ENCODE measurements around the gene CAMSAP1. TPM values are rescaled to one million over a fixed set of nuclear protein-coding genes. Genes with fewer than 3 reads are reported as not detected.

CAMSAP1 gene
- total RNA-seq, 1 donor from 2014 or later = 31.3 TPM

DNA sequence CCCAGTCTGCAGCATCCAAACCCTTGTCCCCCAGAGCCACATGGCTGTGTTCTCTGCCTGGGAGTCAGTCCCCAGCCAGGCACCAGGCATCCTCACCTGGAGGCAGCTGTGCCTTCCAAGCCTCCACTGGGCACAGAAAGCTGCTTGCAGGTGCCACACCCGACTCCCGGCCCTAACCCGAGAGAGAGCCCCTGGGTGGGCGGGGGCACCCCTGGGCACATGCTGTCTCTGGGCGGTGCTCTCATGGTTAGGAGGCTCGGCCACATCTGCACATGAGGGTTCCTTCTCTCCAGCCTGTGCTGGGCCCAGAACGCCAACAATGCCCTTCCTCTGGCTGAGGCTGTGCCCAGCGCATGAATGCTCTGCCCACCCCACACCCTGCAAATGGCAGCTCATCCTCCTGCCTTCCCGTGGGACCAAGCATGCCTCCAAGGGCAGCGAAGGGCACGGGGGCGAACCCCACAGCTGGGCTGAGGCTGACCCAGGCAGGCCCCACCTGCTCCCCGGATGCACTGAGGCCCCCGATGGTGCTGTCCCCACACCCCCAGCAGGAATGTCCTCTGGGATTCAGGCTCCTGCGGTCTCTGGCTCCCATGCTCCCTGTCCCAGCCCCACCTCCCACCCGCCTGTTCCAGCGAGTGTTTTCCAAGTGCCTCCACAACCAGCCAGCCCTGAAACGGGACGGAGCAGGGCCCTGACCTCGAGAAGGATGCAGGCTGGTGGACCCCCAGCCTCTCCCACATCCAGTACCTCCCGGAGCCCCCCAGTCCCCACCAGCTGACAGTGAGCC is 22.5 kb upstream of the CAMSAP1 start:
- Histone ChIP-seq H3K27ac (ENCODE audit: low read depth, low read length) (peak overlapping the region; percentile 38), H3K9ac (ENCODE audit: low read depth in 1 of 3, low read length in 3 of 3) (peak overlapping the region in 1 of 3 donors; percentile 40), H3K4me3 (ENCODE audit: low read length in 3 of 3) (no peak overlapping the region), H3K9me3 (ENCODE audit: control insufficient read depth in 3 of 3, low read length in 3 of 3) (no peaks in the 10 kb centered on the region), H3K36me3 (ENCODE audit: control insufficient read depth in 3 of 3, insufficient read depth in 3 of 3, low read length in 3 of 3) (peaks cover 35 to 40% (median 37%) of the 10 kb centered on the region in 3 donors), H3K4me1 (ENCODE audit: control insufficient read depth in 3 of 3, insufficient read depth in 3 of 3, low read length in 3 of 3) (peaks cover 18 to 67% (median 34%) of the 10 kb centered on the region in 3 donors), H3K27me3 (ENCODE audit: control insufficient read depth in 3 of 3, insufficient read depth in 3 of 3, low read length in 3 of 3) (no peaks in the 10 kb centered on the region)

DNA sequence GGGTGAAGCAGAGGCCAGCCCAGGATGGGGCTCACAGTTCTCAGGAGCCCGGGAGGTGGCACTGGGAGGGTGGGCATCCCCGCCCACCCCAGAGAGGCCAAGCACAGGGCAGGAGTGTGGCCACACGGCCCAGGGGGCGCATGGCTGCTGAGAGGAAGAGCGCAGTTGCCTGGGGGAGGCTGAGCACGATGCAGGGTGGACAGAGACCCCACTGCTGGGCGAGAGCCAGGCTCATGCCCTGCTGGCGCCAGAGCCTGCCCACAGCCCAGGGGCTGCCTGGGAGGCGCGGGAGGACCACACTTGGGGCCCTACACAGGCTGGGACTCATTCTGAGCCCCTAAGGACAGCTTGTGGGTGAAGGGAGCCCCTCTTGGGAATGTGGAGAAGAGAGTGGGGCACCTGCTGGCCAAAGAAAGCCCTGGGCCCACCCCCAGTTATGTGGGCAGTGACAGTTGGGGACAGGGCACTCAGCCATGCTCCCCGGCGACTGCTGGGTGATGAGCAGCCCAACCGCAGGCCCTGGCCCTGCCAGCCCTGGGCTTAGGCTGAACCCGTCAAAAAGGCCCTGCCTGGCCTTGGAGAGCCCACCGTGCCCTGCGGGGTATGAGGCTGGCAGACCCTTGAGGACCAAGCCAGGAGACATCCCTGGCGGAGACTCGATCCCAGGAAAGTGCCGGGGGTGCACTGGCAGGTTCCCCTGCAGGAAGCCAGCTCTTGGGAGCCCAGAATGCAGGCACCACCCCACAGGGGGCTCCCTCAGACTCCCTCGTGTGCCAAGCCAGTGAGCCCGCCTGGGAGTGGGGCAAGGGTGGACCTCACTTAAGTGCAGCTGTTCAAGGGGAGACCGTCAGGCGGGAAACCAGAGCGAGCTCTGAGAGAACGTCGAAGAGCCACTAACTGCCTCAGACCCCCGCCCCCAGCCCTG is 21.6 kb upstream of the CAMSAP1 start:
- Histone ChIP-seq H3K27ac (ENCODE audit: low read depth, low read length) (peak overlapping the region; percentile 19), H3K4me1 (ENCODE audit: control insufficient read depth in 3 of 3, insufficient read depth in 3 of 3, low read length in 3 of 3) (peaks cover 18 to 66% (median 34%) of the 10 kb centered on the region in 3 donors), H3K27me3 (ENCODE audit: control insufficient read depth in 3 of 3, insufficient read depth in 3 of 3, low read length in 3 of 3) (no peaks in the 10 kb centered on the region), H3K4me3 (ENCODE audit: low read length in 3 of 3) (no peak overlapping the region), H3K36me3 (ENCODE audit: control insufficient read depth in 3 of 3, insufficient read depth in 3 of 3, low read length in 3 of 3) (peaks cover 35 to 42% (median 41%) of the 10 kb centered on the region in 3 donors), H3K9me3 (ENCODE audit: control insufficient read depth in 3 of 3, low read length in 3 of 3) (no peaks in the 10 kb centered on the region), H3K9ac (ENCODE audit: low read depth in 1 of 3, low read length in 3 of 3) (peak overlapping the region in 1 of 3 donors; percentile 25)

DNA sequence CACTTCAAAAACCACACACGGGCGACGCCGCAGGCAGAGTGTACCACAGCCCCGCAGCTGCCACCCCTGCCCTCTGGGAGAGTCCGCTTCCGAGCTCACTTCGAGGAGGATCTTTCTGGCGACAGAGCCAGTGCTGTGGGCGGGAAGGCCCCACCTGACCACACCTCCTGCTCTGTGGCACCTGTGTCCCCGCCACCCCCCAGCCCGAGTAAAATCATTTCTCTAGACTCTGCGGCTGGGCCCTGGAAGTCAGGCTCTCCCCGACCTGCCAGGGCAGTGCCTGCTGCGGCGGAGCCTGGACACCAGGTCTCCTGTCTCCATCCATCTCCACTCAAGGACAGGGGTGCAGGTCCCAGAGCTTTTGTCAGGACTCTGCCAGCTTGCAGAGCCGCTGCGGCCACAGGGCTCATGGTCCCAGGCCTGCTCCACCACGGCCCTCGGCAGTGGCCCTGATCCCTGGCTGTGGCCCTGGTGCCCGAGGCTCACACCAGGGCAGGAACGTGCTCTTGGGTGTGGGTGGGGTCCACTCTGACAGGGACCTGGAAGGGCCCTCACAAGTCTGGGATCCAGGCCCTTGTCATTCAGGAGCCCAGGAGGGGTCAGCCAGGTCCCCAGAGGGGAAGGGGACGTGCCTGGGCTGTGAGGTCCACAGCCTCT is 20.9 kb upstream of the CAMSAP1 start:
- Histone ChIP-seq H3K36me3 (ENCODE audit: control insufficient read depth in 3 of 3, insufficient read depth in 3 of 3, low read length in 3 of 3) (peaks cover 29 to 45% (median 38%) of the 10 kb centered on the region in 3 donors), H3K4me3 (ENCODE audit: low read length in 3 of 3) (no peak overlapping the region), H3K27me3 (ENCODE audit: control insufficient read depth in 3 of 3, insufficient read depth in 3 of 3, low read length in 3 of 3) (no peaks in the 10 kb centered on the region), H3K9me3 (ENCODE audit: control insufficient read depth in 3 of 3, low read length in 3 of 3) (no peaks in the 10 kb centered on the region), H3K9ac (ENCODE audit: low read depth in 1 of 3, low read length in 3 of 3) (peak overlapping the region in 1 of 3 donors; percentile 40), H3K4me1 (ENCODE audit: control insufficient read depth in 3 of 3, insufficient read depth in 3 of 3, low read length in 3 of 3) (peaks cover 15 to 58% (median 29%) of the 10 kb centered on the region in 3 donors), H3K27ac (ENCODE audit: low read depth, low read length) (peak overlapping the region; percentile 19)

DNA sequence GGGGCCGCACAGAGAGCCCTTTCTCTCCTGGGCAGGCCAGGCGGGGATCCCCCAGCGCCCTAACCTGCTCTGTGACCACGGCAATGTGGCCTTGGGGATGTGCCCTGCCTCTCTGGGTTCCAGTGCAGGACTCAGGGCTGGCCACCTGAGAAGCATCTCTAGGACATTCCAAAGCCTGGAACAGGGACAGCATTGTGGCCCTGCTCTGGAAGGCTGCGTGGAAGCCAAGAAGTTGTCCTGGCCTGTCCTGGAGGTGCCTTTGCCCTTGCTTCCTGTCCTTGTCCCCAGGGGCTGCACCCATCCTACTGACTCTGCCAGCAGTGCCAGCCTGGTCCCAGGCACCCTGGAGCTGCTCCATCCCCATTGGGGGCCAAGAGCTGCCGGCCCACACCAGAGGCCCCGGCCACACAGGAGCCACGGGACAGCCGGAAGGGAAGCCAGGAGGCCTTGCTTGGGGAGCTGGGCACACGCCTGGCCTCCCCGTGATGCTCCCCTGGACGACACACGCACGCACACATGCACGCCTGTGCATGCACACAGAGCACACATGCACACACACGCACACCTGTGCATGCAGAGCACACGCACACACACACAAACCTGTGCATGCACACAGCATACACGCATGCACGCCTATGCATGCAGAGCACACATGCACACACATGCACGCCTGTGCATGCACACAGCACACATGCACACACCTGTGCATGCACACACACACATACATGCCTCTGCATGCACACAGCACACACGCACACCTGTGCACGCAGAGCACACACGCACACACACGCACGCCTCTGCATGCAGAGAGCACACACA is 20.1 kb upstream of the CAMSAP1 start:
- H3K4me3 ChIP-seq (ENCODE audit: low read length in 3 of 3) = no peak overlapping the region
- peaks cover 21 to 38% (median 31%) of the 10 kb centered on the region in 3 donors for H3K36me3 ChIP-seq (ENCODE audit: control insufficient read depth in 3 of 3, insufficient read depth in 3 of 3, low read length in 3 of 3)
- H3K4me1 ChIP-seq (ENCODE audit: control insufficient read depth in 3 of 3, insufficient read depth in 3 of 3, low read length in 3 of 3) = peaks cover 10 to 51% (median 25%) of the 10 kb centered on the region in 3 donors
- peak overlapping the region; percentile 84 for H3K27ac ChIP-seq (ENCODE audit: low read depth, low read length)
- peak overlapping the region in 1 of 3 donors; percentile 71 for H3K9ac ChIP-seq (ENCODE audit: low read depth in 1 of 3, low read length in 3 of 3)
- H3K9me3 ChIP-seq (ENCODE audit: control insufficient read depth in 3 of 3, low read length in 3 of 3) = no peaks in the 10 kb centered on the region
- no peaks in the 10 kb centered on the region for H3K27me3 ChIP-seq (ENCODE audit: control insufficient read depth in 3 of 3, insufficient read depth in 3 of 3, low read length in 3 of 3)

DNA sequence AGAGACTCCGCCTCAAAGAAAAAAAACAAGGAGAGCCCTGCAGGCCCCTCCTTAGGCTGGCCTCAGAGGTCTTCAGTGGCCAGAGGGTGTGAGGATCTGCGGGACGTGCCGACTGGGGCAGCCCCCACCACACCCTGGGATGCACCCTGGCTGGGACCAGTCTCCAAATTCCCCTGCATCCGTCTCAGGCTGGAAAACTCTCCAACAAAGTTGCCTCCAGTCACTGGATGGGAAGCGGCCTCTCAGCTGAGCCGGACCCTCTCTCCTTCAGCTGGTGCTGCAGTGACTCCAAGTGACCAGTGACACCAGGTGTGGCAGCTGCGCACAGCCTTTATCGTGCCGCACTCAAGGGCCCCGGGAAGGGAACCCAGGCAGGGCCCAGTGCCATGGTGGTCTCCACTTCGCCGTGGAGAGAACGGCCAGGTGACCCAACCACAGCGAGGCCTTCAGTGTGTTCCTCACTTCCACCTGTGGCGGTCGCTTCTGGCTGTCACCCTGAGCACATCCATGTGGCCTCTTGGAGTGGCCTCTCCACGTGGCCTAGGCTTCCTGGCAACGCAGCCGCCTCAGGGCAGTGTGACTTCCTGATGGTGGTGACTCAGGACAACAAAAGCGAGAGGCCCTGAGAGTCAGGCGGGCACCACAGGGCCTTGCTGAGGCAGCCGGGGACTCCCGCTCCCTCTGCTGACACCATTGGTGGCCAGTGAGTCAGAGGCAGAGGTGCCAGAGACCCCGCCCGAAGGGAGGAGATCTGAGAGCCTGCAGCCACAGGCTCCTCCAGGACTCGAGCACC is 19.3 kb upstream of the CAMSAP1 start:
- peaks cover 17 to 35% (median 28%) of the 10 kb centered on the region in 3 donors for H3K36me3 ChIP-seq (ENCODE audit: control insufficient read depth in 3 of 3, insufficient read depth in 3 of 3, low read length in 3 of 3)
- no peaks in the 10 kb centered on the region for H3K9me3 ChIP-seq (ENCODE audit: control insufficient read depth in 3 of 3, low read length in 3 of 3)
- no peak overlapping the region for H3K4me3 ChIP-seq (ENCODE audit: low read length in 3 of 3)
- H3K27ac ChIP-seq (ENCODE audit: low read depth, low read length) = peak overlapping the region; percentile 84
- peak overlapping the region in 2 of 3 donors; percentile 14 to 71 for H3K9ac ChIP-seq (ENCODE audit: low read depth in 1 of 3, low read length in 3 of 3)
- H3K4me1 ChIP-seq (ENCODE audit: control insufficient read depth in 3 of 3, insufficient read depth in 3 of 3, low read length in 3 of 3) = peaks cover 10 to 51% (median 25%) of the 10 kb centered on the region in 3 donors
- H3K27me3 ChIP-seq (ENCODE audit: control insufficient read depth in 3 of 3, insufficient read depth in 3 of 3, low read length in 3 of 3) = no peaks in the 10 kb centered on the region

DNA sequence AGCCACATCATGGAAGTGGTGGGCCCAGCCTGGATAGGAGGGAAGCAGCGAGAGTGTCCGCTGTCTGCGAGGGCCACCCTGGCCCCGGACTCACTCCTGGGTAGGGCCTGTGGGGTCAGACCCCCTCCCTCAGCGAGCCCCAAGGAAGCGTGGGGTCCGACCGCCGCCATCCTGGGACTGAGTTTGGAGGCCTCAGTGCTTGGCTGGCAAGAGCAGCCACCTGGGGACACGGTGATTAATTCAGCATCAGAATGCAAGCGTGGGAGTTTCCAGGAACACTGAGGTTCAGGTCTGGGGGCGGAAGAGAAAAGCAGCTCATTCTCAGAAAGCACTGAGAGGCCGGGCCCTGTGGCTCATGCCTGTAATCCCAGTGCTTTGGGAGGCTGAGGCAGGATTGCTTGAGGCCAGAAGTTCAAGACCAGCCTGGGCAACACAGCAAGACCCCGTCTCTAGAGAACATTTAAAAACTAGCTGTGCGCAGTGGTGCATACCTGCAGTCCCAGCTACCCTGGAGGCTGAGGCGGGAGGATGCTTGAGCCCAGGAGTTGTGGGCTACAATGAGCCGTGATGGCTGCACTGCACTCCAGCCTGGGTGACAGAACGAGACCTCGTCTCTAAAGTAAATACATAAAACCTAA is 18.3 kb upstream of the CAMSAP1 start:
- Histone ChIP-seq H3K4me3 (ENCODE audit: low read length in 3 of 3) (no peak overlapping the region), H3K27ac (ENCODE audit: low read depth, low read length) (peak overlapping the region; percentile 84), H3K4me1 (ENCODE audit: control insufficient read depth in 3 of 3, insufficient read depth in 3 of 3, low read length in 3 of 3) (peaks cover 10 to 49% (median 25%) of the 10 kb centered on the region in 3 donors), H3K27me3 (ENCODE audit: control insufficient read depth in 3 of 3, insufficient read depth in 3 of 3, low read length in 3 of 3) (no peaks in the 10 kb centered on the region), H3K9ac (ENCODE audit: low read depth in 1 of 3, low read length in 3 of 3) (peak overlapping the region in 1 of 3 donors; percentile 40), H3K36me3 (ENCODE audit: control insufficient read depth in 3 of 3, insufficient read depth in 3 of 3, low read length in 3 of 3) (peaks cover 7 to 26% (median 18%) of the 10 kb centered on the region in 3 donors), H3K9me3 (ENCODE audit: control insufficient read depth in 3 of 3, low read length in 3 of 3) (no peaks in the 10 kb centered on the region)

DNA sequence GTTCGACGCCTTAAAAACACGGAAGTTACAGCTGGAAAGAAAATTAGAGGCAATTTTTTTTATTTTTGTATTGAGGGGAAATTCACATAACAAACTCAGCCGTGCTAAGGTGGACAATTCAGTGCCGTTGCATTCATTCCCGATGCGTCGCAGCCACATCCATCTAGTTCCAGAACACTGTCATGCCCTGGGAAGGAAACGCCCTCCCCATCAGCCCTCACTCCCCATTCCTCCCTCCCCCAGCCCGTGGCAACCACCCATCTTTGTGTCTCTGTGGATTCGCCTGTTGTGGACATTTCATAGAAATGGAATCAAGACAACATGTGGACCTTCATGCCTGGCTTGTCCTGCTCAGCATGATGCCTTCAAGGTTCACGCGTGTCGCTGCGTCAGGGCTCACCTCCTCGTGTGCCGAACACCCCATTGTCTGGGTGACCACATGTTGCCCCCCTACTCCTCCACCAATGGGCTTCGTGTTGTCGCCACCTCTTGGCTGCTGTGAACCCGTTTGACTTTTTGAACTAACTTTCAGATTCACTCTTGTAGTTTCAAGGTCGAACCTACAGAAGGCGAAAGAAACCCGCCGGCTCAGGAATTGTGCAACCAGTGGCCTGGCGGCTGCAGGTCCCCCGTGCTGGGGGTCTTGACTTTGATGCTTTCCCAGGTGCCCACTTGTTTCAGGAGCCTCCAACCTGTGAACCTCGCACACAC is 17.4 kb upstream of the CAMSAP1 start:
- no peak overlapping the region for H3K27ac ChIP-seq (ENCODE audit: low read depth, low read length)
- H3K4me1 ChIP-seq (ENCODE audit: control insufficient read depth in 3 of 3, insufficient read depth in 3 of 3, low read length in 3 of 3) = peaks cover 8 to 40% (median 22%) of the 10 kb centered on the region in 3 donors
- no peaks in the 10 kb centered on the region for H3K9me3 ChIP-seq (ENCODE audit: control insufficient read depth in 3 of 3, low read length in 3 of 3)
- H3K27me3 ChIP-seq (ENCODE audit: control insufficient read depth in 3 of 3, insufficient read depth in 3 of 3, low read length in 3 of 3) = no peaks in the 10 kb centered on the region
- H3K4me3 ChIP-seq (ENCODE audit: low read length in 3 of 3) = no peak overlapping the region
- no peak overlapping the region for H3K9ac ChIP-seq (ENCODE audit: low read depth in 1 of 3, low read length in 3 of 3)
- peaks cover 6 to 19% (median 15%) of the 10 kb centered on the region in 3 donors for H3K36me3 ChIP-seq (ENCODE audit: control insufficient read depth in 3 of 3, insufficient read depth in 3 of 3, low read length in 3 of 3)

DNA sequence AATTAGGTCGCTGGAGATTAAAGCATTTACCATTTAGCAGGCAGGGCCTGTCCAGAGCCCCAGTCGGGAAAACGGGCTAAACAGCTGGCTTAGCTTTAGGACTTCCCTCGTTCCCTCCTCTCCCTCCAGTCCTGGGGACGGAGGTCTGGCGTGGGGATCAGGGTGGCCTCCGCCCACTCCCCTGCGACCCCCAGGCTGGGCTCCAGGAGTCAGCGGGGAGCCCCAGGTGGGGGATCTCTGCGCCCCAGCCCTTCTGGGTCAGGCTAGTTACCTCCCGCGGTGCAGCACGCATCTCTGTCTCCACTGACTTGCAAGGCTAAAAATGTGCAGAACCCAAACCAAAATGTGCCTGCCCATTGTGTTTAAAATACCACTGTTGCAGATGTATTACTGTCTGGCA is 16.2 kb upstream of the CAMSAP1 start:
- Histone ChIP-seq H3K27me3 (ENCODE audit: control insufficient read depth in 3 of 3, insufficient read depth in 3 of 3, low read length in 3 of 3) (no peaks in the 10 kb centered on the region), H3K4me1 (ENCODE audit: control insufficient read depth in 3 of 3, insufficient read depth in 3 of 3, low read length in 3 of 3) (peaks cover 4 to 28% (median 18%) of the 10 kb centered on the region in 3 donors), H3K27ac (ENCODE audit: low read depth, low read length) (no peak overlapping the region), H3K9me3 (ENCODE audit: control insufficient read depth in 3 of 3, low read length in 3 of 3) (no peaks in the 10 kb centered on the region), H3K4me3 (ENCODE audit: low read length in 3 of 3) (no peak overlapping the region), H3K9ac (ENCODE audit: low read depth in 1 of 3, low read length in 3 of 3) (no peak overlapping the region), H3K36me3 (ENCODE audit: control insufficient read depth in 3 of 3, insufficient read depth in 3 of 3, low read length in 3 of 3) (peaks cover 6 to 15% (median 15%) of the 10 kb centered on the region in 3 donors)
